Colonic mucosa (tissue), 4 donors: Measurements from ENCODE around the gene CYP2D6. TPM values are rescaled to one million over a fixed set of nuclear protein-coding genes. Genes with fewer than 3 reads are reported as not detected.
"Not testable (repeated sequence)": the region's sequence is repeated elsewhere in the genome, so short reads cannot be mapped to it uniquely, and the experiment has no call there.

ENCODE experiments used
- DNase-seq: peaks from one replicate; pipeline ENCODE4 v3.0.0-alpha.2; 2020
- H3K27ac ChIP-seq: fragments of 200-600 bp; one replicate; pipeline ENCODE4 v1.8.0; 2021
- H3K27me3 ChIP-seq: fragments of 200-600 bp; one replicate; pipeline ENCODE4 v1.8.0; 2021
- H3K36me3 ChIP-seq: fragments of 200-600 bp; one replicate; pipeline ENCODE4 v1.8.0; 2021
- H3K4me1 ChIP-seq: fragments of 200-600 bp; one replicate; pipeline ENCODE4 v1.8.0; 2021; ENCODE audit warnings: mild to moderate bottlenecking
- H3K4me3 ChIP-seq: fragments of 200-600 bp; one replicate; pipeline ENCODE4 v1.8.0; 2021
- H3K9ac ChIP-seq, 2 donors: one replicate each; pipeline ENCODE4 v1.7.0; 2013; ENCODE audit warnings: control low read depth in 2 of 2, low read depth in 2 of 2, low read length in 2 of 2
- H3K9me3 ChIP-seq: fragments of 200-600 bp; one replicate; pipeline ENCODE4 v1.8.0; 2021
- CTCF ChIP-seq: fragments of 200-600 bp; IDR thresholded peaks from one replicate; pipeline ENCODE4 v1.8.0; 2022; ENCODE audit warnings: antibody characterized with exemption, mild to moderate bottlenecking
- intact Hi-C: fragments of 100-400 bp; cut with DNase I; formaldehyde crosslinking; loops from one replicate; pipeline ENCODE4 v1.14.1; 2022
- total RNA-seq, 2 donors: library from RNA; stranded (reverse); fragmentation: NEBNext Ultra II Directional in 1 of 2; extraction: Animal tissue kit (Norgen Biotek cat#: 25700) in 1 of 2; gene quantifications; one replicate each; pipeline ENCODE4 v1.2.1, GENCODE V29; 2021
- donor health status: healthy.
- donor health status: DM: no; HTN: no; CAD: no.
- donor health status: DM: no; HTN: no; CAD: no.

Gene CYP2D6
- total RNA-seq, 2 donors from 2014 or later = 2.2 to 2.9 TPM

GRCh38 chr22:42131562-42131961 lies 952 bp upstream of the CYP2D6 start:
- H3K27me3 ChIP-seq = no peaks in the 10 kb centered on the region
- no peak overlapping the region for H3K4me3 ChIP-seq
- no peaks in the 10 kb centered on the region for H3K4me1 ChIP-seq
- H3K36me3 ChIP-seq = no peaks in the 10 kb centered on the region
- no peak overlapping the region for H3K27ac ChIP-seq
- DNase-seq = no peak
- no peak for TF ChIP-seq CTCF
- H3K9me3 ChIP-seq = no peaks in the 10 kb centered on the region
- H3K9ac ChIP-seq = no peak overlapping the region
- intact Hi-C loops = no loop called here

- H3K9ac ChIP-seq, DNase-seq, H3K9me3 ChIP-seq, H3K4me1 ChIP-seq, H3K27ac ChIP-seq, intact Hi-C loops, H3K4me3 ChIP-seq, H3K36me3 ChIP-seq, H3K27me3 ChIP-seq: not testable (repeated sequence)
Measured at GRCh38 chr22:42130182-42130581, 428 bp downstream of the CYP2D6 start.

- H3K4me3 ChIP-seq, H3K4me1 ChIP-seq, H3K27ac ChIP-seq, H3K36me3 ChIP-seq, H3K9me3 ChIP-seq, H3K27me3 ChIP-seq, intact Hi-C loops: not testable (repeated sequence)
- peak; percentile 84 for DNase-seq
- peak overlapping the region in 1 of 2 donors; percentile 43 for H3K9ac ChIP-seq
Measured at GRCh38 chr22:42128776-42129694, 1.6 kb downstream of the CYP2D6 start.

- H3K4me3 ChIP-seq, H3K36me3 ChIP-seq, H3K4me1 ChIP-seq, H3K27me3 ChIP-seq, DNase-seq, H3K27ac ChIP-seq, H3K9me3 ChIP-seq, H3K9ac ChIP-seq, intact Hi-C loops: not testable (repeated sequence)
Measured at GRCh38 chr22:42128007-42128406, 2.6 kb downstream of the CYP2D6 start.

GRCh38 chr22:42127606-42128005 lies 3.0 kb downstream of the CYP2D6 start:
- no peaks in the 10 kb centered on the region for H3K36me3 ChIP-seq
- no peak for TF ChIP-seq CTCF
- no peak overlapping the region for H3K4me3 ChIP-seq
- H3K9ac ChIP-seq = no peak overlapping the region
- no peaks in the 10 kb centered on the region for H3K9me3 ChIP-seq
- no peaks in the 10 kb centered on the region for H3K4me1 ChIP-seq
- intact Hi-C loops = no loop called here
- DNase-seq = no peak
- no peaks in the 10 kb centered on the region for H3K27me3 ChIP-seq
- H3K27ac ChIP-seq = no peak overlapping the region

- H3K27ac ChIP-seq, intact Hi-C loops, H3K36me3 ChIP-seq, H3K4me3 ChIP-seq, DNase-seq, H3K4me1 ChIP-seq, H3K9me3 ChIP-seq, H3K27me3 ChIP-seq, H3K9ac ChIP-seq: not testable (repeated sequence)
Measured at GRCh38 chr22:42123529-42123928, 7.1 kb downstream of the CYP2D6 start.

- Histone ChIP-seq H3K27ac (peak overlapping the region; percentile 5), H3K9ac (peak overlapping the region in 1 of 2 donors; percentile 46)
- DNase-seq = peak; percentile 49
- H3K4me1 ChIP-seq, intact Hi-C loops, H3K9me3 ChIP-seq, H3K27me3 ChIP-seq, H3K36me3 ChIP-seq, H3K4me3 ChIP-seq: not testable (repeated sequence)
Measured at GRCh38 chr22:42120231-42121021, 10.2 kb downstream of the CYP2D6 start.
